NOMO-1 treated with dmso at 0.1 percent for 144 hours (cell line): ENCODE results near the gene TIAM1.
"Not testable (repeated sequence)": the region's sequence is repeated elsewhere in the genome, so short reads cannot be mapped to it uniquely, and the experiment has no call there.

Experiments used
- DNase-seq: peaks from one replicate; lab custom pipeline; 2025; ENCODE audit not compliant: unreplicated experiment; lab: John Stamatoyannopoulos, UW

TIAM1 gene

GRCh38 chr21:31255036-31255435 lies 89.0 kb downstream of the TIAM1 start:
- DNase-seq, result no peak

GRCh38 chr21:31254131-31254530 lies 89.9 kb downstream of the TIAM1 start:
- no peak for DNase-seq

- DNase-seq, result no peak
These were observed 90.4 kb downstream of the TIAM1 start for GRCh38 chr21:31253684-31254083.

GRCh38 chr21:31252611-31253010 lies 91.5 kb downstream of the TIAM1 start:
- no peak for DNase-seq

- no peak for DNase-seq
These were observed 92.0 kb downstream of the TIAM1 start for GRCh38 chr21:31252091-31252490.

- no peak for DNase-seq
These were observed 92.4 kb downstream of the TIAM1 start for GRCh38 chr21:31251686-31252085.

GRCh38 chr21:31248598-31248997 lies 95.5 kb downstream of the TIAM1 start:
- no peak for DNase-seq

- no peak for DNase-seq
These were observed 100.5 kb downstream of the TIAM1 start for GRCh38 chr21:31243611-31244010.

- DNase-seq, result no peak
These were observed 107.5 kb downstream of the TIAM1 start for GRCh38 chr21:31236528-31236927.

GRCh38 chr21:31235671-31236450 lies 108.2 kb downstream of the TIAM1 start:
- DNase-seq, result no peak

GRCh38 chr21:31234936-31235335 lies 109.1 kb downstream of the TIAM1 start:
- no peak for DNase-seq

- no peak for DNase-seq
These were observed 110.3 kb downstream of the TIAM1 start for GRCh38 chr21:31233711-31234110.

- DNase-seq, result no peak
These were observed 111.7 kb downstream of the TIAM1 start for GRCh38 chr21:31232344-31232743.

GRCh38 chr21:31230937-31231336 lies 113.1 kb downstream of the TIAM1 start:
- no peak for DNase-seq

GRCh38 chr21:31228723-31229122 lies 115.3 kb downstream of the TIAM1 start:
- not testable (repeated sequence) for DNase-seq

GRCh38 chr21:31225713-31226112 lies 118.3 kb downstream of the TIAM1 start:
- no peak for DNase-seq

- DNase-seq, result no peak
These were observed 121.9 kb downstream of the TIAM1 start for GRCh38 chr21:31222142-31222541.

GRCh38 chr21:31221043-31221442 lies 123.0 kb downstream of the TIAM1 start:
- DNase-seq, result no peak

GRCh38 chr21:31220575-31220974 lies 123.5 kb downstream of the TIAM1 start:
- DNase-seq, result no peak

GRCh38 chr21:31218830-31219608 lies 125.0 kb downstream of the TIAM1 start:
- DNase-seq, result no peak

GRCh38 chr21:31216206-31216605 lies 127.9 kb downstream of the TIAM1 start:
- no peak for DNase-seq

GRCh38 chr21:31213787-31214186 lies 130.3 kb downstream of the TIAM1 start:
- DNase-seq, result no peak
